RWPE2 (cell line): ENCODE data around the gene ADAM12.

Experiments used
- ATAC-seq: fragments of 200-7000 bp; cut with Tn5 transposase; 3 replicates; pipeline ENCODE4 v1.9.1; 2021; ENCODE audit warnings: low read depth
- DNase-seq: peaks from one replicate; pipeline ENCODE4 v3.0.0-alpha.2; 2020; ENCODE audit warnings: low spot score
- H3K27ac ChIP-seq: fragments of 450-650 bp; 2 replicates; pipeline ENCODE4 v1.5.1; 2017; ENCODE audit warnings: mild to moderate bottlenecking; ENCODE audit not compliant: poor library complexity, severe bottlenecking
- H3K27me3 ChIP-seq: fragments of 250-450 bp; sonication (Bioruptor Pico); 2 replicates; pipeline ENCODE4 v1.5.1; 2021; ENCODE audit warnings: mild to moderate bottlenecking, moderate library complexity; ENCODE audit not compliant: insufficient read depth, poor library complexity, severe bottlenecking
- H3K36me3 ChIP-seq: fragments of 250-450 bp; sonication (Bioruptor Pico); 2 replicates; pipeline ENCODE4 v1.5.1; 2020; ENCODE audit warnings: low read depth, mild to moderate bottlenecking, moderate library complexity
- H3K4me1 ChIP-seq: fragments of 250-450 bp; sonication (Bioruptor Pico); 2 replicates; pipeline ENCODE4 v1.5.1; 2021; ENCODE audit warnings: mild to moderate bottlenecking, moderate library complexity; ENCODE audit not compliant: insufficient read depth, poor library complexity, severe bottlenecking
- H3K4me3 ChIP-seq: fragments of 250-450 bp; sonication (Bioruptor Pico); 2 replicates; pipeline ENCODE4 v1.5.1; 2021; ENCODE audit warnings: mild to moderate bottlenecking, moderate library complexity; ENCODE audit not compliant: severe bottlenecking
- H3K9me3 ChIP-seq: fragments of 250-450 bp; sonication (Bioruptor Pico); 2 replicates; pipeline ENCODE4 v1.5.1; 2021; ENCODE audit warnings: mild to moderate bottlenecking, moderate library complexity; ENCODE audit not compliant: severe bottlenecking
- TF ChIP-seq, protein P1 (sequence below): fragments of 450-650 bp; IDR thresholded peaks from one replicate; pipeline ENCODE4 v1.5.1; 2017; ENCODE audit warnings: mild to moderate bottlenecking, moderate library complexity; ENCODE audit not compliant: poor library complexity, severe bottlenecking

The ADAM12 gene

DNA sequence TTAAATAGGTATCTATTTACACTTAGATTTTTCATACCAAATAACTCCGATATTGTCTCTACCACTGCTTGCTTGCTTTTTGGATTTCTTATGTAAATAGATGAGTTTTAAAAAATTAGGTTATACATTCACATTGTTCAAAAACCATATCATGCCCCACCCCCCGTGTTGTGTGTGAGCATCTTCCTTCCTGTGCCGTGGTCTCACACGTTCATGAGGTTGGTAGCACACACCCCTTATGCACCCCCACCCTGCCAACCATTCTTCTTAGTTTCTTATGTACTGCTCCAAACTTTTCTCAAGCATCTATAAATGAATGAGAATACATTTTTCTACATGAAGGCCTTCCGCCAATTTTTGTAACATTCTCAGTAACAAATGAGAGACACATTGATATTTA lies 376.3 kb downstream of the ADAM12 start:
- no peaks in the 10 kb centered on the region for H3K36me3 ChIP-seq
- H3K4me3 ChIP-seq: no peak overlapping the region
- ATAC-seq: no peak
- no peak overlapping the region for H3K27ac ChIP-seq
- no peaks in the 10 kb centered on the region for H3K9me3 ChIP-seq
- H3K27me3 ChIP-seq: no peaks in the 10 kb centered on the region
- TF ChIP-seq, protein P1, sequence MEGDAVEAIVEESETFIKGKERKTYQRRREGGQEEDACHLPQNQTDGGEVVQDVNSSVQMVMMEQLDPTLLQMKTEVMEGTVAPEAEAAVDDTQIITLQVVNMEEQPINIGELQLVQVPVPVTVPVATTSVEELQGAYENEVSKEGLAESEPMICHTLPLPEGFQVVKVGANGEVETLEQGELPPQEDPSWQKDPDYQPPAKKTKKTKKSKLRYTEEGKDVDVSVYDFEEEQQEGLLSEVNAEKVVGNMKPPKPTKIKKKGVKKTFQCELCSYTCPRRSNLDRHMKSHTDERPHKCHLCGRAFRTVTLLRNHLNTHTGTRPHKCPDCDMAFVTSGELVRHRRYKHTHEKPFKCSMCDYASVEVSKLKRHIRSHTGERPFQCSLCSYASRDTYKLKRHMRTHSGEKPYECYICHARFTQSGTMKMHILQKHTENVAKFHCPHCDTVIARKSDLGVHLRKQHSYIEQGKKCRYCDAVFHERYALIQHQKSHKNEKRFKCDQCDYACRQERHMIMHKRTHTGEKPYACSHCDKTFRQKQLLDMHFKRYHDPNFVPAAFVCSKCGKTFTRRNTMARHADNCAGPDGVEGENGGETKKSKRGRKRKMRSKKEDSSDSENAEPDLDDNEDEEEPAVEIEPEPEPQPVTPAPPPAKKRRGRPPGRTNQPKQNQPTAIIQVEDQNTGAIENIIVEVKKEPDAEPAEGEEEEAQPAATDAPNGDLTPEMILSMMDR: no peak
- no peak for DNase-seq
- H3K4me1 ChIP-seq: peaks cover 17% of the 10 kb centered on the region

DNA sequence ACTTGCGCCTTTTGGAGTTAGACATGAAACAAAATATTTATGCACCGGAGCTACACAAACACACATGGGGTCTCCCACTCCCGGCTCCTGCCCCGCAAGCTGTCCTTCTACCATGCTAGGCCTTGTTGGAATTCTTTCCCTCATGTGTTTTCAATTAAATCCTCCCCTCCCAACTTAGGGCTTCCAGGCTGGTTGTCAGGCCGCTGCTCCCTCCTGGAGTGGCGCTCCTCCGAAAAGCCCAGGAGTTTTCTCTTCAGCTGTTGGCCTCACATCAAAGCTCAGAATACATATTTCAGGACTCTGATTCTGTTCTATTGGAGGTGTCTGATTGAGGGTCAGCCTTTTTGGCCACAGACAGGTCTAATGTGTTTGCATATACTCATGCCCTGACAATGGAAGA lies 378.6 kb downstream of the ADAM12 start:
- no peak for ATAC-seq
- Histone ChIP-seq H3K27me3 (no peaks in the 10 kb centered on the region), H3K4me1 (peaks cover 17% of the 10 kb centered on the region), H3K9me3 (no peaks in the 10 kb centered on the region), H3K4me3 (no peak overlapping the region), H3K27ac (no peak overlapping the region), H3K36me3 (no peaks in the 10 kb centered on the region)
- TF ChIP-seq, protein P1: no peak
- no peak for DNase-seq

DNA sequence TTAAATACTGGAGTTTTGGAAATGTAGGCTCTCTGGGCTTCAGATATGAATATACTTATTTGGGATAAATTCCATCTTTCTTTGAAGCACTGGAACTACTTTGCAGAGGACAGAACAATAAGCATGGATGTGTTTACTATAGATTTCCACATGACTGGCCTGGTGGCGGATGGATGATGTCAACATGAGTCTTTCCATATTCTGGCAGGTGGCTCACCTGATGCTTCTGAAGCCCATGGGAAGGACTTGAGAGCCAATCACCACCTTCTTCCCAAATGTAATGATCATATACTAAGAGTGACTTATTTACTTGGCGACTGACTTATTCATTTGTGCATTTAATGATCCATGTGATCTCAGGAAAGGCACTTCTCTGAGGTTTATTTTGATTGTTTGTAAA lies 381.4 kb downstream of the ADAM12 start:
- Histone ChIP-seq H3K4me1 (no peaks in the 10 kb centered on the region), H3K27ac (no peak overlapping the region), H3K4me3 (no peak overlapping the region), H3K27me3 (no peaks in the 10 kb centered on the region), H3K9me3 (no peaks in the 10 kb centered on the region), H3K36me3 (no peaks in the 10 kb centered on the region)
- ATAC-seq (no peak), DNase-seq (no peak)
- TF ChIP-seq, protein P1: no peak

DNA sequence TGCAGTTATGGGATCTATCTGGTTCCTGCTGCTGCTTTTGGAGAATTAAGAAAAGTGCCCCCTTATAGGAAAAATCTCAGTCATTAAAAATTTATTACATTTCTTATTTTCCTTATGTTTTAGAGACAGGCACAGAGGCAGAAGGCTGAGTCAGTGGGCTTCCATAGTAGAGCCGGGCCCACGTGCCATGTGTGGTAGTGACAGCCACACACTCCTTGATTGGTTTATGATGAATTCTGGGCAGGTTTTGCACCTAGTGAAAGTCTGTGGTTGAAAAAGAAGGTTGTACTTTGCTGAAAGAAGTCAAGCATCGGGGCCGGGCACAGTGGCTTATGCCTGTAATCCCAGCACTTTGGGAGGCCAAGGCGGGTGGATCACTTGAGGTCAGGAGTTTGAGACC lies 382.0 kb downstream of the ADAM12 start:
- Histone ChIP-seq H3K4me3 (no peak overlapping the region), H3K36me3 (no peaks in the 10 kb centered on the region), H3K27ac (no peak overlapping the region), H3K9me3 (no peaks in the 10 kb centered on the region), H3K27me3 (no peaks in the 10 kb centered on the region), H3K4me1 (no peaks in the 10 kb centered on the region)
- ATAC-seq (no peak), DNase-seq (no peak)
- TF ChIP-seq, protein P1: no peak

DNA sequence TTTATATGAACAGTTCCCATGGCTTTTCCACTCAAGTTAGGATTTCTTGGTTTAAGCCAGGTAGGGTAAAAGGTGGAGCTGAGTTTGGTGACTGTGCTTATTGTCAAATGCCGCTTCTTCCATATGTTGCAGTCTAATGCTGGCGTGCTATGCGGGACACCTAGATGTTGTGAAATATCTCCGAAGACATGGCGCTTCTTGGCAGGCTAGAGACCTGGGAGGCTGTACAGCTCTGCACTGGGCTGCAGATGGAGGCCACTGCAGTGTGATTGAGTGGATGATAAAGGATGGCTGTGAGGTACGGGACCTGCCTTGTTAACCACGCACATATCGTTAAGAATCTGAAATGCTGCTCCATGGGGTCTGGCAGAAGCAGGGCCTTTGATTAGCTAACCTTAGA lies 383.5 kb downstream of the ADAM12 start:
- ATAC-seq (no peak), DNase-seq (no peak)
- Histone ChIP-seq H3K36me3 (no peaks in the 10 kb centered on the region), H3K27ac (no peak overlapping the region), H3K9me3 (no peaks in the 10 kb centered on the region), H3K4me1 (no peaks in the 10 kb centered on the region), H3K4me3 (no peak overlapping the region), H3K27me3 (no peaks in the 10 kb centered on the region)
- TF ChIP-seq, protein P1: no peak
